Mucosa of stomach (tissue), 1 donor: Measurements from ENCODE around the gene ITPRID2.

Source experiments
- H3K27me3 ChIP-seq: one replicate; pipeline ENCODE4 v1.7.0; 2013; ENCODE audit warnings: mild to moderate bottlenecking, low read length; ENCODE audit not compliant: control insufficient read depth, insufficient read depth
- H3K36me3 ChIP-seq: one replicate; pipeline ENCODE4 v1.7.0; 2013; ENCODE audit warnings: low read length; ENCODE audit not compliant: control insufficient read depth, insufficient read depth
- H3K4me1 ChIP-seq: one replicate; pipeline ENCODE4 v1.7.0; 2013; ENCODE audit warnings: mild to moderate bottlenecking, low read length; ENCODE audit not compliant: control insufficient read depth, insufficient read depth
- H3K4me3 ChIP-seq: one replicate; pipeline ENCODE4 v1.7.0; 2013; ENCODE audit warnings: low read length
- H3K9ac ChIP-seq: one replicate; pipeline ENCODE4 v1.7.0; 2013; ENCODE audit warnings: mild to moderate bottlenecking, low read length, moderate library complexity
- H3K9me3 ChIP-seq: one replicate; pipeline ENCODE4 v1.7.0; 2013; ENCODE audit warnings: mild to moderate bottlenecking, low read length, moderate library complexity; ENCODE audit not compliant: control insufficient read depth
- donor health status: Pancreatic carcinoma.

ITPRID2 gene

DNA sequence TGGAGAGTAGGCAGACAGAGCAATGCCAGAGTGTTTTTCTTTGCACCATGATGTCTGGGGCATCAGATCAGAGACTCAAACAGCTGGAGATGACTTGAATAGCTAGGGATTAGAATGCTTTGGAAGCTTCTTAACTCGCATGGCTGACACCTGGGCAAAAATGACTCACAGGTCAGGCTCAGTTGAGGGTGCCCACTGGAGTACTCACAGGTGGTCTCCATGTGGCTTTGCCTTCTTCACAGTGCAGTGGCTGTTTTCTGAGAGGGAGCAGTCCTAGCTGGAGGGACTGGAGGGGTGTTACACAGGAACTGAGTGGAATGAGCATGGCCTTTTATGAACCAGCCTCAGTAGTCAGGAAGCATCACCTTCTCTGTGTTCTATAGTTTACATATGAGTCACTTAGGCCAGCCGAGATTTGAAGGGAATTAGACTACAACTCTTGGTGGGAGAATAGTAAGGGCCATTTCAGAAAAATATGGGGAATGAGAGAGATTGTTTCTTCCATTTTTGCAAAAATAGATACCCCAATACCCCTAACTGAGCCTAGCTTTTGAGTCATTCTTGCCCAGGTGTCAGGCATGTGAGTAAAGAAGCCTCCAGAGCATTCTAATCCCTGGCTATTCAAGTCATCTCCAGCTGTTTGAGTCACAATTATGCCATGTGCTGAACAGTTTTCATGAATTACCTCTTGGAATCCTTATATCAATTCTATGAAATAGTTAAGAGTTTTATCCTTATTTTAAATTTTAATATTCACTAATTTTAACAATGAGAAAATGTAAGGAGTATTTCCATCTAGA, 87.0 kb downstream of the ITPRID2 start:
- H3K9ac ChIP-seq: no peak overlapping the region
- no peaks in the 10 kb centered on the region for H3K9me3 ChIP-seq
- no peaks in the 10 kb centered on the region for H3K27me3 ChIP-seq
- H3K4me1 ChIP-seq: no peaks in the 10 kb centered on the region
- H3K36me3 ChIP-seq: no peaks in the 10 kb centered on the region
- no peak overlapping the region for H3K4me3 ChIP-seq
